HG02840 (cell line): ENCODE data around the gene INSRR.

Source experiments
- ATAC-seq: cut with Tn5 transposase; IDR thresholded peaks from one replicate; pipeline ENCODE4 v1.9.1; 2021; ENCODE audit warnings: mild to moderate bottlenecking, moderate library complexity, moderate number of reproducible peaks; ENCODE audit not compliant: unreplicated experiment, low FRiP score

INSRR gene

DNA sequence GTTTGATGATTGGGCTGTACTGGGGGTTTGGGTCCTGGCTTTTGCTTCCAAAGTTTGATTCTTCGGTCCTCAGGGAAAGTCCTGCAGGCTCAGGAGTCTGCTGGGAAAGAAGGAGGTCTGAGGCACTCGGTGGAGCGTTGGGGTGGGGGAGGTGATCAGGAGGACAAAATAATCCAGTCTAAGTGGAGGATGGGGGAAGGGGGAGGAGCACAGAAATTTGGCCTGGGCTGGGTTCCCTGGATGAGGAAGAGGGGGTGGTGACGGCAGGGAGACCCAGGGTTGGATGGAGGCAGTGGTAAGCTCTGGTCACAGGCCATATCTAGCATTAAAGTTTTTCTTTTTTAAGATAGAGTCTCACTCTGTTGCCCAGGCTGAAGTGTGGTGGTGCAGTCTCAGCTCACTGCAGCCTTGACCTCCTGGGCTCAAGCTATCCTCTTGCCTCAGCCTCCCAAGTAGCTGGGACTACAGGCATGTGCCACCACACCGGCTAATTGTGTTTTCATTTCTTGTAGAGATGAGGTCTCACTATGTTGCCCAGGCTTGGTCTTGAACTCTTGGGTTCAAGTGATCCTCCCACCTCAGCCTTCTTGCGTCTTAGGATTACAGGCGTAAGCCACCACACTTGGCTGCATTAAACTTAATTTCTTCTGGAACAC, 49.1 kb downstream of the INSRR start:
- ATAC-seq, result no peak

DNA sequence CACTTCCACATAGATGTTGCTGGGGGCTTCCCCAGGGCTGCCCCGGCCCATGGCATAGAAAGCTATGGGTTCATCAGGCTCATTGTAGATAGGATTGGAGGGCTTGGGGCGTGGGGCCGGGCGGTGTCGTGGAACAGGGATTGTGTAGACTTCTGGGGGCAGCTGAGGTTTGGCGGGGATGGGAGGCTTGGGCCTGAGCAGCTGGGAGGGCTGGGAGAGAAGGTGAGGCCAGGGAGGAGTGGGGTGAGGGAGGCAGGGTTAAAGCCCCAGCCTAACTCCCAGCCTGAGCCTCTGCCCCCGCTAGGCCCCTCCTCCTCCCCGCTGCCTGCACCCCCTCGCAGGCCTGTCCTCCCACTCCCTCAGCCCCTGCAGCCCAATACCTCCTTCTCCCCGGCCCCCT, 49.6 kb downstream of the INSRR start:
- no peak for ATAC-seq

DNA sequence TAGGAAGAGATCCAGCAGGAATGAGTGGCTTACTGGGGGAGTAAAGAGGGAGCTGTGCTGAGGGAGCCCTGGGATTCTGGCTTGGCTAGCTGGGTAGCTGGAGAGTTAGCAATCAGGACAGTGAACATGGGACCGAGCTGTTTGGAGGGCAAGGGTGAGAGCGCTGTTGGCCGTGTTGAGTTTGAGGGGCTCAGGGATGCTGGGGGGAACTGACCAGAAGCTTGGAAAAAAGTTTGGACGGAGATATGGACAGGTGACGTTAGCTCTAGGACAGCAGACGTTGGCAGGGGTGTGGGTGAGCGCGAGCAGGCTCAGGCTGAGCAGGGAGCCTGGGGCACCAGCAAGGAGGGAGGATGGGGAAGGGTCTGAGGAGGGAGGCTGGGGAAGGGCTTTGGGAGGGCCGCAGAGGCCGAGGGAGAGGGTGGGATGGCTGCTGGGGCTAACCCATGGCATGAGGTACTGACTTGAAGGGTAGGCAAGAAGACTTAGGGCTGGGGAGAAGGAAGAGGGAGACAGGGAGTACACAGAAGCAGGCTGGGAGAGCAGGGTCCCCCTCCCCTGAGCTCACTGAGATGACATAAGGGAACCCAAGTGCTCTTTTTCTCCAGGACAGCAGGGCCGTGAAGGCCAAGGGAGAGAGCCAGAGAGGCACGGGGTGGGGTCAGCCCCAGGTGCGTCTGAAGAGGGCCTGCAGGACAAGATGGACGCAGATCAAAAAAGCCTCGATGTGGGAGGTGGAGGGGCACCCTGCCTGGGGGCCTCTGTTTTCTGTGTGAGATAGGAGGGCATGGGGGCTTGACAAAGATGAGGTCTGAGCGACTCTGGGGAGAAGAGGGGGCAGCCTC, 50.5 kb downstream of the INSRR start:
- no peak for ATAC-seq

DNA sequence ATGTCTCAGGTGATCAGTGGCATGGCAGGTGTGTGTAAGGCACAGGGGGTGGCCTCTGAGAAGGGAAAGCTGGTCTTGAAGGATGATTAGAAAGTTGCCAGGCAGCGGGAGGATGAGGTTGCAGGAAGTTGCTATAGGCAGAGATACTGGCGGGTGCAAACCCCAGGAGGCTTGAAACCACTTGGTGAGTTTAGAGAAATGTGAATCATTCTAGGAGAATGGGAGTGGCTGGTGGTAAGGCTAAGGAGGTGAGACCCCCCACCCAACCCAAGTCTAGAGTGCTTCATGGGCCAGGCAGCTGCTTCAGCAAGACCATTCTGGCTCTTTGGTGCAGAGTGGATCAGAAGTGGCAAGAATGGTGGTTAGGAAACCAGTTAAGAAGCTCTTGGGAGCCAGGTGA, 51.3 kb downstream of the INSRR start:
- ATAC-seq, result no peak

DNA sequence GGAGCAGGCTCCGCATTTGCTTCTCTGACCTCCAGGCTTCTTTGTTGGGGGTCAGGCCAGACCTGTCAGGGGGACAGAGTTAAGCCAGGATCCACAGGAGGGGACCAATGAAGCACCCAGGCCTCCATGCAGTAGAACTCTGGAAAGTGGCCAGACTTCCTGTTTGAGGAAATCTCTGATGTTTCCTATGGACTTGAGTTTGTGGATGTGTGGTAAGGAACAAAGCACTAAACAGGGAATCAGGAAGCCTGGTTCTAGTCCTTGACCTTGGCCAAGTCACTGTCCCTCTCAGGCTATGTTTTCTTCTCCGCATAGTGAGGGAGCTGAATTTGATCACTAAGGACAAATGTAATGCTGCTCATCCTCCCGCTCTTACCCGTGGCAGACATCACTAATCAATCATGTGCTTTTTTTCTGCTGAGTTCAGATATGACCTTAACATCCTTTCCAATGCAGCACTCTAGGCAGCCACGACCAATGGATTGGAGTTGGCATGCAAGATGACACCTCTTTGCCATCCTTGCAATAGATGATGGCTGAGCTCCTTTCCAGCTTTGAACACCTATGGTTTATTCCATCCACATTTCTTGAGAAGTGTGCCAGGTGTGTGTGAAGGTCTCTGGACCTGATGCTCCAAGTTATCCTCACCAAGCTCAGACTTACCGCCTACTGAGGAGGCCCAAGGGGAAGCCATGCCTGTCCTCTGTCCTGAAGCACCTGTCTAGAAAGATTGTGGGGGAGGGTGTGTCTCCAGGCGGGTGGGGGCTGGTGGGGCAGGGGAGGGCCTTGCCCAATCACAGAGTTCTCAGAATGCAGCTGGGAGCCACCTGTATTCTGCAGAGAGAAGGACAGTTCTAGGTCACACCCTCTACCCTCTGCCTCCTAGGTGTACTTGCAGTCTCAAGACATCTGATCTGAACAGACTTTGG, 52.1 kb downstream of the INSRR start:
- no peak for ATAC-seq

DNA sequence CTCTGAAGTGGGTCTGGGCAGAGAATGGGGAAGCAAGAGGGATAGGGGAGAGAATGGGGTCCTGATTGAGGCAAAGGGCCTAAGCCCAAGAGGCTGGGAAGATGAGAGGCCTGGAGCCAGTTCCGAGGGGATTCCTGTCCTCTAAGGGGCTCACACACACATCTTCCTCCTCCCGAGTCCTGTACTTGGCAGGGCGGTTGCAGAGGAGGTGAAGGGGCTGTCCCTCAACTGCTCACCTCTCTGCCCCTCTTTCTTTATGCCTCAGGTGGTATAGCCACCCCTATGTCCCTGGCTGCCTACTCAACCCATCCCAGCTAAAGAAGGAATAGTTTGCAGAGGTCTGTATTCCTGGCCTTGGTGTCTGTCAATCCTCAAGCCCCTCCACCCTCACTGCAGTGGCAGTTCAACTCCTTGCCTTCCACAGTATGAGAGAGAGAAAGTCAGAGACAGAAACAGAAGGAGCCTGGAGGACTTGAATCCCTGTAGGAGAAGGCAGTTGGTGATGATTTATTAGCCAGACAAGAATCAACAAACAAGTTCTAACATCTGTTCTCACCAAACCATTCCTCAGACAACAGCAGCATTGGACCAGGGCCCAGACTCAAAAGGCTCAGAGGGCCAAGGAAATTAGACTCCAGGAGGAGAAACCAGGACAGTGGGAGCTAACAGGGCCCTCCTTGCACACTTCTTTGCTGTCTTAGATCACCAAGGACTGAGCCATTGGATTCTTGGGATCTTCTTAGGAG, 53.0 kb downstream of the INSRR start:
- ATAC-seq, result no peak

DNA sequence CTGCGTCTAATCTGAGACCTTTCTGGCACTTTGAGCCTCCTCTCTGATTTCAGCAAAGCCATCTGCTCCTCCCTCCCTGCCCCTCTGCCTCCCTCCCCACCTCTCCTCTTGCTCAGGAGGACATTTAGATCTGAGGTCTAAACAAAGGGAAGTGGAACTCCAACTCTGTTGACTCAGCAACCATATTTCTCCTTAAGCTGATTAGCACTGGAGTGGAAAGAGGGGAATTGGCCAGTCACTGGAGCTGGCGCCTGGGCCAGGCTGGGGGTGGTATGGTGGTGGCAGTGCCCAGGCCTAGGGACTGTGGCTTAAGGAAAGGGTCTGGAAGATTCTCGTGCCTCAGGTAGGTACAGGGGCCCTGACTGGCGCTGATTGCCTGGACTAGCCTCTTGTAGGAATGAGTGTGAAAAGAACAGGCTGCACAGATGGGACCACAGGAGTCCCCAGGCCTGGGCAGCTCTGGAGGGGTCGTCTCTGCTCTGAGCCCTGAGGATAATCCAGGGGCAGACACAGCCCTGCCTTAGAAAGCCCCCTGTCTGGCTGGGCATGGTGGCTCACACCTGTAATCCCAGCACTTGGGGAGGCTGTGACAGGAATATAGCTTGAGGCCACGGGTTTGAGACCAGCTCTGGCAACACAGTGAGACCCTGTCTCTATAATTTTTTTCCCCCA, 54.2 kb downstream of the INSRR start:
- no peak for ATAC-seq

DNA sequence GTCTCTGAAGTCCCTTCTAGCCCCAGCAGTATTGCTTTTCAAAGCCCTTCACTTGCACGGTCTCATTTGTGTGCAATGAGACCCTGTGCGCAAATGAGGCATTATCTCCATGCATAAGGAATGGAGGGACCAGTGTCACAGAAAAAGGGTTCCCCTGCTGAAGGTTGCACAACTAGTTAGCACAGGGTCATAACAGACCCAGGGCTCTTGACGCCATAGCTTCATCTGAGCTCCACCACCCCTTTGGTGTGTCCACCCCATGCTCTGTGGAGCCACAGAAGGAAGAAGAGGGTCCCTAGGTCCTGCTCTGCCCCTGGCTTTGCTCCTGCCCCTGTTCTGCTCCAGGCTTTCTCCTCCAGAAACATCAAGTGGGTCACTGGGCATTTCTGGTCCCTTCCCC, 54.9 kb downstream of the INSRR start:
- ATAC-seq, result no peak

DNA sequence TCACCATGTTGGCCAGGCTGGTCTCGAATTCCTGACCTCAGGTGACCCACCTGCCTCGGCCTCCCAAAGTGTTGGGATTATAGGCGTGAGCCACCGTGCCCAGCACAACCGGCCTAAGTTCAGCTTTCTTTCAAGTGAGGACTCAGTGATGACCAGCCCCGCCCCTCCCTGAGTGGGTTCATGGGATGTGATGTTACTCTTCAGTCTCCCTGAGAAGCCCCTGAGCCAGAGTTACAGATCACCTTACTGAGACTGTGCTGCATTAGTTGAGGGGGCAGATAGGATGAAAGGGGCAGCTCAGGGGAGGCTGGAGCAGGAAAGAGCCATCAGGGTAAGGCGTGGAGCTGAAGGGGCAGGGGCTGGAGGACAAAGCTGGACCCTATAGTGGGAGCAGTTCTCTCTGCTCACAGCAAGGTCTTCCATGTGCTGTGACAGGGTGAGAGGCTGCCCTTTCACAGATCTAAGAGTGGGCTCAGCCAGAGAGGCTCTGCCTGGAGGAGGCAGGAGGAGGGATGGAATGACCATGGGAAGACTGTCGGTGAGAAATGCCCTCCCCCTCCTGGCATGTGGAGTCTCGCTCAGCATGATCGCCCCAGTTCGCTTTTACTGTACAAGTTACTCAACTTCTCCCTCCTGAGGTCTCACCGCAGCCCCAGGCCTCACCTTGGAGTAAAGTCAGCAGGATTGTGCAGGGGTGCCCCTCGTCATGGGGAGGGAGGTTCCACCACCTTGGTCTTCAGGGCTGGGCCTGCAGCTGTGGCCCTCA, 55.6 kb downstream of the INSRR start:
- ATAC-seq, result no peak

DNA sequence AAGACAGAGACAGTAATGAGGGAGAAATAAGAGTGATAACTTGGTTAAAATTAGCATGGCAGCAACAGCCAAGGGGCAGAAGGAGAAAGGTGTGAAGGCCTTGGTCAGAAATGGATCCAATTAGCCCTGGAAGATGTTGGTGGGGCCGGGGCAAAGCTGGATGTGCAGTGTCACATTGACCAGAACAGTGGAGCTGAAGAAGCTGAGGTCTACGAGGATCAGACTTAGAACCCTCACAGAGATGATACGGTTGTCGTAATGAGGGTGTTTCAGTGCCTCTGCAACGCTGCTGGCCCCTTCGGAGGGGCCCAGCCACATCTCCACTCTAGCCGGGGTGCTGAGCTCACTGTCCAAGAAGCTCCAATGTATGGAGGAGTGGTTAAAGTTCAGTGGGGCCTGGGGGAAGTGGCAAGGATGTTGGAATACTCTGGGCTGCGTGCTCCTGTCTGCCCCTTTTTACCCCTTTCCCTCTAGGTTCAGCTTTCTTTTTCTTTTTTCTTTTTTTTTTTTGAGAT, 56.4 kb downstream of the INSRR start:
- ATAC-seq, result no peak

DNA sequence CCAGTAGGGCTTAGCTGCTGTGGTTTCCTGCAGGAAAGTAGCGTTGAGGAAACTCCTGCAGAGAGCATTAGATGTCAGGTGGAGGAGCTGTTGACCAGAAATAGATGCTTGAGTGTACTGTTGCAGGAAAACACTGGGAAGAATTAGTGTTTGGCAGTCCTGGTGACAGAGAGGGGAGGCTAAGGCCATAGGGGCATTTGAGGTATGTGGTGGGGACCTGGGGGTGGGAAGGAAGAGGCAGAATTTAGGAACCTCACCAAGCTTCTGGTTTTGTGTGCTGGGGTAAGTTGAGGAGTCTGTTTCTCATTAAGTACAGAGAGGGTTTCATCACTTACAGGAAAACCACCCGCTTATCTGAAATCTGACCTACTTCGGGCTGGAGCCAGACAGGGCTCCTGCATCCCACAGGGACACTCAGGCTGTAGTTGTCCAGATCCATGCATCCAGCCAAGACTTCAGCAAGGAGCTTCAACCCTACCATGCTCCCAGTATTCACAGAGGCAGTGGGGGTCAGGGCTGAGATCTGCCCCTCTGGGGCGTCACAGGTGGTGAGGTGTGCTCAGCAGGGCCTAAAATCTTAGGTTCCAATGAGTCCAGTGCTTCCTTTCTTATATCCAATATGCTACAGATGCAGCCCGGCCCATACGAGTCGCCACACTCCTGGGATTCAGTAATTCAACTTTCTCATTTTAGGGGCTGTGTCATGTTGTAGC, 57.4 kb downstream of the INSRR start:
- no peak for ATAC-seq

DNA sequence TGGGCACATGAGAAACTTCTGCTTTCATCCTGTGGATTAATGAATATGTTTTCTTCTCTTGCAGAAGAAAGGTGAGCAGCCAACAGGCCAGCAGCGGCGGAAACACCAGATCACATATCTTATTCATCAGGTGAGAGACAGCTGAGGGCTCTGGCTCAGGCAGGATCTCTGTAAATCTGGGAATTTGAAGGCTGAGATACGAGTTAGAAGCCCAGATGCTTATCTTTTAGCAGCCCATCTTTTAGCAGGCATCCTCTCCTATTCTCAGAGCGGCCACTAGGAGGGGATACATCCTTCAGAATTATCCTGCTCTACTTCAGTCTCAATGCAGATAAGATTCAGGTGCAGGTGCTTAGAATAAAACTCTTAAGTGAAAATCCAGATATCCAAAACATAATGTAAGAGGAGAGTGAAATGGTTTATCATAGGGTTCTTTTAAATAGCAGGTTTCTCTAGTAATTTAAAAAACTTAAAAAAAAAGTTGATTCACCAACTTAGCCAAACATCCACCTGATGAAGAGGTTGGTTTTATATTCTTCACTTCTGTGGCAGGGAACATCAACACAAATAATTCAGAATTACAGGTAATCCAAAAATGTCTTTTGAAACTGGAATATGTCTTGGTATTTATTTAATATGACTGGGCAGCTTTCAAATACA, 61.6 kb downstream of the INSRR start:
- no peak for ATAC-seq

DNA sequence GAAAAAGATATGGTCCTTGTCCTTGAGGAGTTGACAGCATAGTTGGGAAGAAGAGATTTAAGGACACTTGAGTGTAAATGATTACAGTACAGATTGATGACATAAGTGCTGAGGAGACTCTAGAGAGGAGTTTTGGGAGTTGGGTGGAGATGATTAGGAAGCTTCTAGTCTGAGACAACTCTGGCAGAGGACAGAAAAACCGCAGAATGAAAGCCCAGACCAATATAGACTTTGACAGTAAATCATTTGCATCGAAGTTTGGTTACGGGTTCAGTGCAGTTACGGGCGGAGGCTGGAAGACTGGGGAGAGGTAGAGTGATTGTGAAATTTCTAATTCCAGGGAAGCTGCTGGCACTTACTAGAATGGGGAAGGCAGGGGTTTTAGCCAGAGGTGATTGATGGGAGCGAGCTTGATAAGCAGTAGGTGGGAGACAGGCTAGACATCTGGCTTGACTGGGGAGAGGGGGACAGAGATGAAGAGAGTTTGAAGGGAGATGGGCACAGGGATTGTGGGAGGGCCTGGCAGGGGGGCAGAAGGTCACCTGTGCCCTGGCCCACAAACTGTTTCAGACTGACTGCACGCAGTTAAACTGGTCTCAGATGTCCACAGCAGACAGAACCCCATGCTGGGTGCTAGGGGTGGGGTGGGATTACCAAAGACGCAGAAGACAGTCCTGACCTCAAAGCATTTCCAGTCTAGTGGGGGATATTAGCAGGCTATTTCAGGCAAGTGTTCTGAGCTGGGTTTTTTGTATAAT, 62.4 kb downstream of the INSRR start:
- no peak for ATAC-seq

DNA sequence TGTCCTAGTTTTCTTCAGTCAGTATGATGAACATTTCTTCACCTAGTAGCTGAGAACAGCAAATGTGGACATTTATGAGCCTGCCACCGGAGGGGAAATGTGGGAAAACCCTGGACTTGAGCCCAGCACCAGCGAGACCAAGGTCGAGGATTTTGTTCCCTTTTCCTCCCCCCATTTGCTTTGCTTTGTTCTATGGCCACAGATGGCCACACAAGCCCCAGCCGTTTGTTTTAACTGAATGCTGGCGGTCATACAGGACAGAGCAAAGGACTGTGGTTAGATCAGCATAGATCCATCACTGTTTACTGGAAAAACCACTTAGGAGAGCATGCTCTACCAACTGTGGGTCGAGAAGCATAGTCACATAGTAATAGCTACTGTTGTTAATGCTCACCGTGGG, 63.1 kb downstream of the INSRR start:
- ATAC-seq, result no peak

DNA sequence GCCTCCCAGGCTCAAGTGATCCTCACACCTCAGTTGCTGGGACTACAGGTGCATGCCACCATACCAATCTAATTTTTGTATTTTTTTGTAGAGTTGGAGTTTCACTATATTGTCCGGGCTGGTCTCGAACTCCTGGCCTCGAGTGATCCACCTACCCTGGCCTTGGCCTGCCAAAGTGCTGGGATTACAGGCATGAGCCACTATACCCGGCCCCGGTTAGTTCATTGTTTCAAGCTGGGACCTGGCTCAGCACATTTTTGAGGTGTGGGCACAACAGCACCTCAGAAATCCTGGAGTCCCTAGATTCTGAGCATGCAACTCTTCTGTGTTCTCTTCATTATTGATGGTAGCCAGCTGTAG, 63.6 kb downstream of the INSRR start:
- no peak for ATAC-seq

DNA sequence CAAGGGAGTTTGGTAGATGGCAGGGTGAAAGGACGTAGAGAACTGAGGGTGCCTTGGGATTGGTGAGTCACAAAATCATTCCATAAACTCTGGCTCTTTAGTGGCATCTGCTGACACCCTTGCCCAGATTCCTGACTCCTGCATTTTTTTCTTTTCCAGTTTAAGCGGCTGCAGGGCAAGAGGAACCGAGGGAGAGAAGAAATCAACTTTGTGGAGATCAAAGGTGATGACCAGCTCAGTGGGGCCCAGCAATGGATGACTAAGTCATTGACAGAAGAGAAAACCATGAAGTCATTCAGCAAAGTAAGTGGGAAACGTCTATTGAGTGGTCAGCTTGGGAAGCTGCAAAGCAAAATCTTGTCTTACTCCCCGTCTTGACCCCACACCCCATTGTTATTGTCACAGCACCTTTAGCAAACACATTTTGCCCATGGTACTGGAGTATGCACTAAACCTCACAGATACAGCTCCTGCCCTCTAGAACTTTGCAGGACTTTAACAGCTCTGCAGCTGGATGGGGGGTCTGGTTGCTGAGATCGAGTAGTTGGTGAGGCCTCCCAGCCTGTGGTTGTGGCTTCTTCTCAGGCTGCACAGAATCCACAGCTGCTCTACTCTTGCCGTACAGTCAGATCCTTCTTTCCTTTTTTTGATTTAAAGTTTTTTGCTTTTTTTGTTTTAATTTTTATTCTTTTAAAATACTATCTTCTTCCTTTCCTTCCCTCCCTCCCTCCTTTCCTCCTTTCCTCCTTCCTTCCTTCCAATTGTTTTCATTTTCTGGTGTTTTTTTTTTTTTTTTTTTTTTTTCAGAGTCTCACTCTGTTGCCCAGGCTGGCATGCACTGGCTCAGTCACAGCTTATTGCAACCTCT, 64.2 kb downstream of the INSRR start:
- ATAC-seq, result no peak
